CD8-positive, alpha-beta memory T cell (primary cell): Measurements from ENCODE around the gene TARP.

Source experiments
- CTCF ChIA-PET: fragments of 350-600 bp; sonication (Branson Sonifier 250); formaldehyde crosslinking; loops from one replicate; lab custom pipeline; 2021; ENCODE audit warnings: antibody characterized with exemption; lab: Charles Lee
- POLR2A ChIA-PET: fragments of 350-600 bp; sonication (Branson Sonifier 250); formaldehyde crosslinking; loops from one replicate; lab custom pipeline; 2021; ENCODE audit warnings: antibody characterized with exemption; lab: Charles Lee
- DNase-seq, 5 donors: peaks; one replicate each; pipeline versions ENCODE4 v3.0.0 to v3.0.0-alpha.2; 2020 to 2022; ENCODE audit warnings: mixed read lengths in 1 of 5
- H3K27ac ChIP-seq: one replicate; pipeline ENCODE4 v1.7.0; 2013; ENCODE audit warnings: low read depth, mild to moderate bottlenecking, low read length, moderate library complexity
- H3K27me3 ChIP-seq: 2 replicates; pipeline ENCODE4 v1.7.0; 2013; ENCODE audit warnings: low read length, mild to moderate bottlenecking; ENCODE audit not compliant: insufficient read depth, poor library complexity, severe bottlenecking
- H3K36me3 ChIP-seq: 2 replicates; pipeline ENCODE4 v1.7.0; 2013; ENCODE audit warnings: mild to moderate bottlenecking, low read length, moderate library complexity; ENCODE audit not compliant: insufficient read depth
- H3K4me1 ChIP-seq: 2 replicates; pipeline ENCODE4 v1.7.0; 2013; ENCODE audit warnings: mild to moderate bottlenecking, low read length, moderate library complexity; ENCODE audit not compliant: insufficient read depth
- H3K4me3 ChIP-seq: 2 replicates; pipeline ENCODE4 v1.7.0; 2013; ENCODE audit warnings: mild to moderate bottlenecking, low read length
- H3K9me3 ChIP-seq: 2 replicates; pipeline ENCODE4 v1.7.0; 2013; ENCODE audit warnings: mild to moderate bottlenecking, low read length
- H3K27ac Mint-ChIP-seq, 8 donors: one replicate each; pipeline ENCODE4 v1.8.0; 2020 to 2021; ENCODE audit warnings: mixed read lengths in 8 of 8, mild to moderate bottlenecking in 6 of 8, inconsistent platforms in 3 of 8, moderate library complexity in 3 of 8
- H3K27me3 Mint-ChIP-seq, 2 donors: one replicate each; pipeline ENCODE4 v1.8.0; 2020 to 2021; ENCODE audit warnings: mixed read lengths in 2 of 2, mild to moderate bottlenecking in 1 of 2, moderate library complexity in 1 of 2
- H3K36me3 Mint-ChIP-seq, 3 donors: one replicate each; pipeline ENCODE4 v1.8.0; 2020 to 2021; ENCODE audit warnings: mixed read lengths in 3 of 3, inconsistent platforms in 1 of 3, mild to moderate bottlenecking in 1 of 3
- H3K4me1 Mint-ChIP-seq, 3 donors: one replicate each; pipeline ENCODE4 v1.8.0; 2020 to 2021; ENCODE audit warnings: mixed read lengths in 3 of 3, inconsistent platforms in 1 of 3, mild to moderate bottlenecking in 1 of 3
- H3K4me3 Mint-ChIP-seq, 7 donors: one replicate each; pipeline ENCODE4 v1.8.0; 2020 to 2021; ENCODE audit warnings: mixed read lengths in 7 of 7, mild to moderate bottlenecking in 6 of 7, moderate library complexity in 4 of 7, inconsistent platforms in 2 of 7
- H3K9me3 Mint-ChIP-seq, 5 donors: one replicate each; pipeline ENCODE4 v1.8.0; 2020 to 2022; ENCODE audit warnings: mixed read lengths in 5 of 5, mild to moderate bottlenecking in 3 of 5, moderate library complexity in 2 of 5, inconsistent platforms in 1 of 5

The TARP gene

GRCh38 chr7:38310591-38311101 is 37.2 kb upstream of the TARP start:
- Histone ChIP-seq H3K27ac (peak overlapping the region; percentile 24), H3K4me3 (peak overlapping the region; percentile 12), H3K27me3 (no peaks in the 10 kb centered on the region), H3K4me1 (peaks cover 11% of the 10 kb centered on the region), H3K36me3 (no peaks in the 10 kb centered on the region), H3K9me3 (no peaks in the 10 kb centered on the region)
- POLR2A ChIA-PET = interaction anchor here (0.6 kb wide), 1 partner anchor 10 kb away, joined by 3 read pairs; no protein-coding TSS in a partner anchor
- Mint-ChIP-seq H3K9me3 (no peaks in the 10 kb centered on the region), H3K36me3 (no peaks in the 10 kb centered on the region), H3K27ac (peak overlapping the region; percentile 71 to 100 (median 93)), H3K4me3 (peak overlapping the region; percentile 77 to 93 (median 82)), H3K27me3 (no peaks in the 10 kb centered on the region), H3K4me1 (peaks cover 16 to 26% (median 17%) of the 10 kb centered on the region in 3 donors)
- CTCF ChIA-PET = no interaction called here
- no peak for DNase-seq

DNA sequence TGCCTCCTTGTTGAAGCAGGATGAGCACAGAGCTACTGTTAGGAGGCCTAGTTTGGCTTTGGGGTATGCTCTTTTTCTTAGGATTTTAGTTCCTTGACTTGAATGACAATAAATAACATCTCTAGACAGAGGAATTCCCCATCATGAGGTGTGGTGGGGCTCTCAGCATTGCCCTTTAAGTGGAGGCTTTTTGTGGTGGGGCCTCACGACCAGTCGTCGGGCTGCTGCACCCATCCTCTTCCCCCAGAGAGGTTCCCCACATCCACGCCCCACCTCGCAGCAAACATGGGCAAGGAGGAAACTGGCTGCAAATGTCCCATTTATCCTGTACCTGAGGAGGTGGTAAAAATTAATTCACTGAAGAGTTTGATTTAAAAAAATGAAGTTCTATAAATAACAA is 36.1 kb upstream of the TARP start:
- Histone ChIP-seq H3K27ac (no peak overlapping the region), H3K9me3 (no peaks in the 10 kb centered on the region), H3K4me3 (no peak overlapping the region), H3K4me1 (peaks cover 11% of the 10 kb centered on the region), H3K36me3 (no peaks in the 10 kb centered on the region), H3K27me3 (no peaks in the 10 kb centered on the region)
- ChIA-PET CTCF (interaction anchor here (1.7 kb wide), 1 partner anchor 87 kb away, joined by 4 read pairs; no protein-coding TSS in a partner anchor), POLR2A (interaction anchor here (0.8 kb wide), 1 partner anchor 77 kb away, joined by 4 read pairs; no protein-coding TSS in a partner anchor)
- Mint-ChIP-seq H3K4me1 (peaks cover 12 to 29% (median 17%) of the 10 kb centered on the region in 3 donors), H3K9me3 (no peaks in the 10 kb centered on the region), H3K4me3 (peak overlapping the region; percentile 77 to 93 (median 82)), H3K27ac (peak overlapping the region; percentile 73 to 100 (median 93)), H3K36me3 (peaks cover 0 to 3% (median 0%) of the 10 kb centered on the region in 3 donors), H3K27me3 (no peaks in the 10 kb centered on the region)
- peak in 1 of 5 donors; percentile 60 for DNase-seq

GRCh38 chr7:38308140-38308539 is 34.7 kb upstream of the TARP start:
- Histone ChIP-seq H3K4me1 (peaks cover 10% of the 10 kb centered on the region), H3K27me3 (no peaks in the 10 kb centered on the region), H3K27ac (no peak overlapping the region), H3K9me3 (no peaks in the 10 kb centered on the region), H3K4me3 (no peak overlapping the region), H3K36me3 (no peaks in the 10 kb centered on the region)
- ChIA-PET POLR2A (no interaction called here), CTCF (interaction anchor here (1.2 to 1.7 kb wide), 3 partner anchors 11 to 85 kb away, joined by 3 to 4 read pairs (median 3); no protein-coding TSS in a partner anchor)
- H3K4me3 Mint-ChIP-seq = no peak overlapping the region
- peak overlapping the region in 6 of 8 donors; percentile 54 to 100 (median 94) for H3K27ac Mint-ChIP-seq
- no peak for DNase-seq
- H3K36me3 Mint-ChIP-seq = peaks cover 0 to 4% (median 0%) of the 10 kb centered on the region in 3 donors
- no peaks in the 10 kb centered on the region for H3K27me3 Mint-ChIP-seq
- peaks cover 12 to 30% (median 17%) of the 10 kb centered on the region in 3 donors for H3K4me1 Mint-ChIP-seq
- no peaks in the 10 kb centered on the region for H3K9me3 Mint-ChIP-seq

DNA sequence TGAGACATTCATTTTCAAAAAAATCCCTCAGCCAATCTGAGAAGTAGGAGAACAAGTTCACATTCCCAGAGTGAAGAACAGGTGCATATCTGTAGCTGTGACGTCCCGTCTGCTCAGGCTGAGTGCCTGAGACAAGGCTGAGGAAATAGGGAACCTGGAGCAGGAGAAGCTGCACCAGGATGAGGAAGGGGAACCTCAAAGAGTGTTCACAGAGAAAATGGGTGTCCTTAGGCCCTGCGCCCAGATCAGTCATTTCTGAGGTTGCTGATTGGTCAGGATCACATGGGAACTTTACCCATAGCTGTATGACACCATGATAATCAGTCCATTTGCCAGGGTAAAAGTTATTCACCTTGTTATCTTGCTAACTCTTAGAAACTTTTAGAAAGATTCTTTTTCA is 34.2 kb upstream of the TARP start:
- Mint-ChIP-seq H3K4me1 (peaks cover 12 to 30% (median 17%) of the 10 kb centered on the region in 3 donors), H3K27ac (peak overlapping the region in 5 of 8 donors; percentile 86 to 98 (median 95)), H3K27me3 (no peaks in the 10 kb centered on the region), H3K9me3 (no peaks in the 10 kb centered on the region), H3K36me3 (peaks cover 0 to 4% (median 0%) of the 10 kb centered on the region in 3 donors), H3K4me3 (no peak overlapping the region)
- ChIA-PET CTCF (interaction anchor here (1.2 to 1.7 kb wide), 4 partner anchors 12 to 85 kb away, joined by 3 to 4 read pairs (median 3); no protein-coding TSS in a partner anchor), POLR2A (no interaction called here)
- Histone ChIP-seq H3K9me3 (no peaks in the 10 kb centered on the region), H3K27me3 (no peaks in the 10 kb centered on the region), H3K4me3 (no peak overlapping the region), H3K4me1 (peaks cover 5% of the 10 kb centered on the region), H3K36me3 (no peaks in the 10 kb centered on the region), H3K27ac (no peak overlapping the region)
- no peak for DNase-seq

GRCh38 chr7:38306914-38307313 is 33.5 kb upstream of the TARP start:
- peaks cover 0 to 4% (median 0%) of the 10 kb centered on the region in 3 donors for H3K36me3 Mint-ChIP-seq

GRCh38 chr7:38306171-38306570 is 32.7 kb upstream of the TARP start:
- H3K27me3 ChIP-seq = no peaks in the 10 kb centered on the region
- Mint-ChIP-seq H3K9me3 (no peaks in the 10 kb centered on the region), H3K4me1 (peaks cover 12 to 30% (median 18%) of the 10 kb centered on the region in 3 donors), H3K4me3 (peak overlapping the region; percentile 72 to 83 (median 77)), H3K27me3 (no peaks in the 10 kb centered on the region), H3K27ac (peak overlapping the region in 7 of 8 donors; percentile 64 to 98 (median 95)), H3K36me3 (peaks cover 0 to 4% (median 0%) of the 10 kb centered on the region in 3 donors)
- POLR2A ChIA-PET = no interaction called here
- no peak overlapping the region for H3K4me3 ChIP-seq
- H3K9me3 ChIP-seq = no peaks in the 10 kb centered on the region
- CTCF ChIA-PET = interaction anchor here (1.3 to 2.4 kb wide), 2 partner anchors 12 to 29 kb away, joined by 3 to 5 read pairs; no protein-coding TSS in a partner anchor
- H3K36me3 ChIP-seq = no peaks in the 10 kb centered on the region
- DNase-seq = no peak
- H3K27ac ChIP-seq = peak overlapping the region; percentile 31
- H3K4me1 ChIP-seq = peaks cover 5% of the 10 kb centered on the region

More at GRCh38 chr7:38306914-38307313, 33.5 kb upstream of the TARP start:
- H3K27me3 Mint-ChIP-seq = no peaks in the 10 kb centered on the region
- peak in 3 of 5 donors; percentile 28 to 70 (median 51) for DNase-seq
- peak overlapping the region; percentile 72 to 83 (median 77) for H3K4me3 Mint-ChIP-seq
- no peaks in the 10 kb centered on the region for H3K36me3 ChIP-seq
- CTCF ChIA-PET = interaction anchor here (1.3 kb wide), 1 partner anchor 29 kb away, joined by 3 read pairs; no protein-coding TSS in a partner anchor
- no peaks in the 10 kb centered on the region for H3K27me3 ChIP-seq
- H3K4me3 ChIP-seq = no peak overlapping the region
- no peaks in the 10 kb centered on the region for H3K9me3 Mint-ChIP-seq
- peaks cover 5% of the 10 kb centered on the region for H3K4me1 ChIP-seq
- H3K27ac Mint-ChIP-seq = peak overlapping the region; percentile 64 to 98 (median 95)
- H3K9me3 ChIP-seq = no peaks in the 10 kb centered on the region
- POLR2A ChIA-PET = no interaction called here
- H3K27ac ChIP-seq = peak overlapping the region; percentile 31
- peaks cover 12 to 30% (median 17%) of the 10 kb centered on the region in 3 donors for H3K4me1 Mint-ChIP-seq

DNA sequence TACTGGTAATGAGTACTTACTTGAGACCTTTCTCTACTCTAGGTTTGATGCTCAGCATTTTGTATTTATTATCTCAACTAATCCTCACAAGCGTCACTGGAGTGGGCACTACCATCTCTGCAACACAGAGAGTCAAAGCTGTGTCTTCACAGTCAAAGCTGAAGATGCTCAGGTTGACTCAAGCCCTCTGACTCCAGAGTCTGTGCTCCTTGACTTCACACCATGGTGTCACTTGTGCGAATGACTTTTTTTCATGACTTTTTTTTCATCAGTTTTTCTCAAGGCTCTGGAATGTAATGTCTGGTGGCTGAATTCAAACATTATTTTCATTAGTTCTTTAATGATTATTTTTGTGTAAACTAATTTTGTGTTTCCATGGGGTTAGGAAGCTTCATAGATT is 30.4 kb upstream of the TARP start:
- Histone ChIP-seq H3K27ac (no peak overlapping the region), H3K27me3 (no peaks in the 10 kb centered on the region), H3K9me3 (no peaks in the 10 kb centered on the region), H3K4me3 (peak overlapping the region; percentile 28), H3K4me1 (no peaks in the 10 kb centered on the region), H3K36me3 (no peaks in the 10 kb centered on the region)
- Mint-ChIP-seq H3K4me1 (peaks cover 9 to 15% (median 12%) of the 10 kb centered on the region in 3 donors), H3K36me3 (peaks cover 0 to 9% (median 0%) of the 10 kb centered on the region in 3 donors), H3K4me3 (peak overlapping the region; percentile 86 to 98 (median 91)), H3K27ac (peak overlapping the region in 7 of 8 donors; percentile 68 to 98 (median 95)), H3K27me3 (no peaks in the 10 kb centered on the region), H3K9me3 (no peaks in the 10 kb centered on the region)
- no peak for DNase-seq
- ChIA-PET CTCF (interaction anchor here (2.4 kb wide), 1 partner anchor 14 kb away, joined by 5 read pairs; no protein-coding TSS in a partner anchor), POLR2A (no interaction called here)

DNA sequence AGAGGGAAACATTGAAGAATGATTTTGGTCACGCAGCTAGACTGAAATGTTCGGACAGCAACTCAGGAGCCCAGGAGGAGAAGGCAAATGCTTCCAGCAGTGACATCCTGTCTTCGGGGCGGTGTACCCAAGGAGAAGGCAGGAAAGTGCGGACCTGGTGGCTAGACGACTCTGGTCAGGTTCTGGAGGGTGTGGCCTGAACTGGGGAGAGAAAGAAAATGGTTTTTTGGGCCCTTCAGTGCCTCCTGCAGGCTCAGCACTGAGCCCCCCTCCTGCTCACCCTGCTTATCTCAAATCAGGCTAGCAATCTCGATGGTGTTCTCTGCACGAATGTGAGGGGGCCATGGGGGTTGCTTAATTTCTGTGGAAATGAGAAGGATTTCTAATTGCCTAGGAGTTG is 26.7 kb upstream of the TARP start:
- DNase-seq = peak in 1 of 5 donors; percentile 50
- H3K4me3 Mint-ChIP-seq = peak overlapping the region; percentile 85 to 98 (median 90)
- H3K27ac Mint-ChIP-seq = peak overlapping the region; percentile 57 to 97 (median 84)
- H3K27me3 ChIP-seq = no peaks in the 10 kb centered on the region
- no peaks in the 10 kb centered on the region for H3K27me3 Mint-ChIP-seq
- H3K4me1 ChIP-seq = no peaks in the 10 kb centered on the region
- H3K9me3 Mint-ChIP-seq = no peaks in the 10 kb centered on the region
- H3K36me3 ChIP-seq = no peaks in the 10 kb centered on the region
- H3K4me3 ChIP-seq = peak overlapping the region; percentile 23
- POLR2A ChIA-PET = interaction anchor here (1.0 to 1.5 kb wide), 2 partner anchors 11 to 64 kb away, joined by 3 read pairs; no protein-coding TSS in a partner anchor
- peaks cover 0 to 4% (median 2%) of the 10 kb centered on the region in 3 donors for H3K4me1 Mint-ChIP-seq
- peak overlapping the region; percentile 39 for H3K27ac ChIP-seq
- no peaks in the 10 kb centered on the region for H3K9me3 ChIP-seq
- CTCF ChIA-PET = interaction anchor here (2.6 kb wide), 1 partner anchor 31 kb away, joined by 6 read pairs; no protein-coding TSS in a partner anchor
- peaks cover 0 to 9% (median 0%) of the 10 kb centered on the region in 3 donors for H3K36me3 Mint-ChIP-seq
